HG03354 (cell line): ENCODE results near the gene SLC6A4.

Source experiments
- ATAC-seq: cut with Tn5 transposase; IDR thresholded peaks from one replicate; pipeline ENCODE4 v1.9.1; 2021; ENCODE audit warnings: mild to moderate bottlenecking; ENCODE audit not compliant: unreplicated experiment, poor library complexity, severe bottlenecking

Gene SLC6A4

GRCh38 chr17:30235386-30236296, at the start of gene SLC6A4:
TSS of gene SLC6A4 (minus strand) at chr17:30235697. CDS start at chr17:30221958, 13,739 bp downstream.
- ATAC-seq, result no peak

GRCh38 chr17:30279156-30279555, 43.7 kb upstream of the SLC6A4 start:
- no peak for ATAC-seq

GRCh38 chr17:30278032-30278431, 42.5 kb upstream of the SLC6A4 start:
- no peak for ATAC-seq

GRCh38 chr17:30275911-30276310, 40.4 kb upstream of the SLC6A4 start:
- no peak for ATAC-seq

- no peak for ATAC-seq
Observed at GRCh38 chr17:30274887-30275286, 39.4 kb upstream of the SLC6A4 start.

- no peak for ATAC-seq
Observed at GRCh38 chr17:30273373-30273772, 37.9 kb upstream of the SLC6A4 start.

GRCh38 chr17:30271102-30271501, 35.6 kb upstream of the SLC6A4 start:
- ATAC-seq, result no peak

- ATAC-seq, result no peak
Observed at GRCh38 chr17:30267625-30268024, 32.1 kb upstream of the SLC6A4 start.

GRCh38 chr17:30263552-30264333, 28.2 kb upstream of the SLC6A4 start:
- ATAC-seq, result no peak

GRCh38 chr17:30256756-30257506, 21.4 kb upstream of the SLC6A4 start:
- no peak for ATAC-seq

- no peak for ATAC-seq
Observed at GRCh38 chr17:30254150-30254549, 18.7 kb upstream of the SLC6A4 start.

GRCh38 chr17:30253312-30253711, 17.8 kb upstream of the SLC6A4 start:
- no peak for ATAC-seq

- ATAC-seq, result no peak
Observed at GRCh38 chr17:30251931-30252330, 16.4 kb upstream of the SLC6A4 start.

- no peak for ATAC-seq
Observed at GRCh38 chr17:30249460-30249859, 14.0 kb upstream of the SLC6A4 start.

GRCh38 chr17:30248786-30249185, 13.3 kb upstream of the SLC6A4 start:
- ATAC-seq, result no peak

- no peak for ATAC-seq
Observed at GRCh38 chr17:30246460-30246859, 11.0 kb upstream of the SLC6A4 start.

- no peak for ATAC-seq
Observed at GRCh38 chr17:30244853-30245385, 9.4 kb upstream of the SLC6A4 start.

GRCh38 chr17:30243568-30243967, 8.1 kb upstream of the SLC6A4 start:
- no peak for ATAC-seq

GRCh38 chr17:30243002-30243401, 7.5 kb upstream of the SLC6A4 start:
- no peak for ATAC-seq

GRCh38 chr17:30241051-30241450, 5.6 kb upstream of the SLC6A4 start:
- no peak for ATAC-seq
